GM13977 (cell line): ENCODE results near the gene SAYSD1.

Experiments
- DNase-seq: peaks from one replicate; pipeline ENCODE4 v3.0.0; 2012; ENCODE audit warnings: low spot score
- CTCF ChIP-seq: IDR thresholded peaks from 2 replicates; pipeline ENCODE4 v1.5.1; 2012; ENCODE audit warnings: mild to moderate bottlenecking, control low read depth; ENCODE audit not compliant: insufficient read depth; ENCODE audit errors: extremely low read depth, missing control alignments
- in situ Hi-C: fragments of 300-500 bp; cut with MboI; formaldehyde crosslinking; loops from one replicate; pipeline ENCODE4 v1.12.0; 2022; ENCODE audit warnings: low sequenced_read_pairs, low pct_unique_long_range_greater_than_20kb, mixed read lengths, inconsistent platforms; ENCODE audit not compliant: unreplicated experiment

SAYSD1 gene

GRCh38 chr6:39114704-39115599 lies at the start of gene SAYSD1:
Gene SAYSD1, minus strand, starts transcription at chr6:39115186. Its CDS starts 97 bp downstream, at chr6:39115089.
- no peak for TF ChIP-seq CTCF
- DNase-seq: peak; percentile 92
- in situ Hi-C loops: no loop called here

- in situ Hi-C loops: no loop called here
- TF ChIP-seq CTCF: no peak
- no peak for DNase-seq
These were observed 42.5 kb upstream of the SAYSD1 start for GRCh38 chr6:39157511-39157910.

- in situ Hi-C loops: no loop called here
- no peak for TF ChIP-seq CTCF
- no peak for DNase-seq
These were observed 41.8 kb upstream of the SAYSD1 start for GRCh38 chr6:39156801-39157200.

- TF ChIP-seq CTCF: no peak
These were observed 39.7 kb upstream of the SAYSD1 start for GRCh38 chr6:39154705-39155104.

GRCh38 chr6:39153766-39154397 lies 38.9 kb upstream of the SAYSD1 start:
- TF ChIP-seq CTCF: no peak
- in situ Hi-C loops: no loop called here

More at GRCh38 chr6:39154705-39155104, 39.7 kb upstream of the SAYSD1 start:
- in situ Hi-C loops: no loop called here
- DNase-seq: no peak

GRCh38 chr6:39152262-39152661 lies 37.3 kb upstream of the SAYSD1 start:
- in situ Hi-C loops: no loop called here
- no peak for TF ChIP-seq CTCF
- no peak for DNase-seq

More at GRCh38 chr6:39153766-39154397, 38.9 kb upstream of the SAYSD1 start:
- DNase-seq: no peak
